Measurements from ENCODE around the gene CD72.

DNA sequence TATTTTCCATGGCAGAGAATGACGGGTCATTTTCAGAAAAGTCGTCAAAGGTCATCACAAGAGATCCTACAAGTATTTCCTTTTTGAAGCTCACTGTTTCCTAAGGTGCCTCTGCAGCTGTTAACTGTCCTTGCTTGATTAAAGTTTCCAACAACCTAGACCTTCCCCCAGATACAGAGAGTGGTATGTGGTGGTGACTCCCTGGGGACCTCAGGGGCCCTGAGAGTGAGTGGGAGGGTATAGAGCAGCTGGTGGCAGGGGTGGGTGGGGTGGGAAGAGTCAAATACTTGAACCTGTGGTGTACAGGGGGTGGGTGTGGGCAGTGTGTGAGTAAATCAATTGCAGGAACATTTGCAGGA, 1.6 kb upstream of the CD72 start:
- TF ChIP-seq ZNF384 (IDR thresholded peaks at IDR 0.05) (no peak), NFRKB (IDR thresholded peaks at IDR 0.05) (no peak), FOXA1 (IDR thresholded peaks at IDR 0.05) (no peak), FOXK2 (IDR thresholded peaks at IDR 0.05) (no peak), TARDBP (IDR thresholded peaks at IDR 0.05) (no peak), SUZ12 (IDR thresholded peaks at IDR 0.05) (no peak), BHLHE40 (IDR thresholded peaks at IDR 0.05; ENCODE audit: borderline replicate concordance) (no peak)

Data from HEK293T (cell line).